Transverse colon (tissue), 4 donors: Measurements from ENCODE around the gene TCF25. TPM values are rescaled to one million over a fixed set of nuclear protein-coding genes. Genes with fewer than 3 reads are reported as not detected.

Source experiments
- DNase-seq: peaks from one replicate; pipeline ENCODE4 v3.0.0-alpha.2; 2019
- H3K27ac ChIP-seq, 4 donors: fragments of 200-600 bp; sonication (generic); 2 replicates each; pipeline ENCODE4 v1.5.1; 2016 to 2018; ENCODE audit warnings: inconsistent platforms in 4 of 4
- H3K27me3 ChIP-seq: fragments of 200-600 bp; sonication (generic); 2 replicates; pipeline ENCODE4 v1.5.1; 2017; ENCODE audit warnings: inconsistent platforms
- H3K36me3 ChIP-seq, 4 donors: fragments of 200-600 bp; sonication (generic); 2 replicates each; pipeline ENCODE4 v1.5.1; 2017 to 2019; ENCODE audit warnings: inconsistent platforms in 4 of 4
- H3K4me1 ChIP-seq, 4 donors: fragments of 200-600 bp; sonication (generic); 2 replicates each; pipeline ENCODE4 v1.5.1; 2017 to 2020; ENCODE audit warnings: inconsistent platforms in 4 of 4
- H3K4me3 ChIP-seq, 4 donors: fragments of 200-600 bp; sonication (generic); 1 replicate in 1 of 4; 2 replicates in 3 of 4; pipeline versions ENCODE4 v1.5.1 to v1.6.1; 2017 to 2019; ENCODE audit warnings: inconsistent platforms in 4 of 4
- H3K9me3 ChIP-seq, 2 donors: fragments of 200-600 bp; sonication (generic); 2 replicates each; pipeline ENCODE4 v1.5.1; 2017 to 2019; ENCODE audit warnings: inconsistent platforms in 2 of 2
- CTCF ChIP-seq, 5 experiments: fragments of 200-600 bp in 3 of 5; fragments of 450-650 bp in 2 of 5; sonication (generic) in 3 of 5; IDR thresholded peaks; 1 replicate in 2 of 5; 2 replicates in 3 of 5; pipeline ENCODE4 v1.5.1; 2016 to 2017; ENCODE audit warnings: antibody characterized with exemption in 5 of 5, inconsistent platforms in 3 of 5, mild to moderate bottlenecking in 2 of 5, moderate library complexity in 1 of 5
- EP300 ChIP-seq: sonication (generic); formaldehyde crosslinking; IDR thresholded peaks from one replicate; pipeline ENCODE4 v1.6.1; 2017; ENCODE audit warnings: antibody characterized with exemption, low read depth
- POLR2A ChIP-seq: fragments of 450-650 bp; IDR thresholded peaks from one replicate; pipeline ENCODE4 v1.6.1; 2016; ENCODE audit warnings: antibody characterized with exemption, mild to moderate bottlenecking, moderate library complexity
- POLR2AphosphoS5 ChIP-seq, 3 donors: sonication (generic); formaldehyde crosslinking; IDR thresholded peaks; one replicate each; pipeline ENCODE4 v1.6.1; 2016; ENCODE audit warnings: antibody characterized with exemption in 3 of 3
- WGBS, 2 donors: methylation state at CpG; one replicate each; pipeline ENCODE4 v1.1.5; 2018; ENCODE audit warnings: low coverage in 1 of 2; 5-methylcytosine and 5-hydroxymethylcytosine counted together
- in situ Hi-C, 4 donors: fragments of 200-750 bp; cut with MboI; loops; one replicate each; pipeline versions ENCODE4 v1.15.0 to v1.15.1; 2017; ENCODE audit warnings: low sequenced_read_pairs in 3 of 4, low pct_ligation_motif_present in 1 of 4, low pct_unique_long_range_greater_than_20kb in 1 of 4
- intact Hi-C: fragments of 100-400 bp; cut with DNase I; formaldehyde crosslinking; loops from one replicate; pipeline ENCODE4 v1.15.1; 2023; ENCODE audit warnings: low total_unique reads
- total RNA-seq, 4 donors: library from RNA; depleted of rRNA; stranded (reverse); fragments of >200 nt; gene quantifications; one replicate each; pipeline ENCODE4 v1.1.0, GENCODE V29; 2016

Gene TCF25
- total RNA-seq, 4 donors from 2014 or later = 202 to 648 (median 354) TPM

- Histone ChIP-seq H3K27ac (no peak overlapping the region), H3K36me3 (peaks cover 0 to 5% (median 2%) of the 10 kb centered on the region in 4 donors), H3K4me1 (peaks cover 0 to 11% (median 0%) of the 10 kb centered on the region in 4 donors), H3K27me3 (no peaks in the 10 kb centered on the region), H3K9me3 (no peaks in the 10 kb centered on the region), H3K4me3 (no peak overlapping the region)
- in situ Hi-C loops = no loop called here
- no peak for TF ChIP-seq CTCF (IDR thresholded peaks at IDR 0.05)
- no peak for TF ChIP-seq POLR2AphosphoS5 (IDR thresholded peaks at IDR 0.05)
- no peak for TF ChIP-seq POLR2A
- TF ChIP-seq EP300 = no peak
- no peak for DNase-seq
- 93% methylated on average over 15 of the region's 15 CpGs; no CpG with 5 or more reads in 1 of the 2 donors for WGBS, 2 donors
- intact Hi-C loops = no loop called here
Observed at GRCh38 chr16:89955001-89955685, 81.8 kb downstream of the TCF25 start.

GRCh38 chr16:89956505-89957215 is 83.3 kb downstream of the TCF25 start:
- Histone ChIP-seq H3K27ac (peak overlapping the region in 1 of 4 donors; percentile 30), H3K36me3 (peaks cover 0 to 5% (median 2%) of the 10 kb centered on the region in 4 donors), H3K4me3 (no peak overlapping the region), H3K9me3 (no peaks in the 10 kb centered on the region), H3K27me3 (no peaks in the 10 kb centered on the region), H3K4me1 (peaks cover 0 to 6% (median 0%) of the 10 kb centered on the region in 4 donors)
- in situ Hi-C loops (no loop called here), intact Hi-C loops (no loop called here)
- WGBS, 2 donors = 91 to 93% methylated on average over 6 to 15 of the region's 15 CpGs
- TF ChIP-seq POLR2A = no peak
- no peak for TF ChIP-seq CTCF (IDR thresholded peaks at IDR 0.05)
- no peak for TF ChIP-seq POLR2AphosphoS5 (IDR thresholded peaks at IDR 0.05)
- TF ChIP-seq EP300 = no peak
- no peak for DNase-seq

- in situ Hi-C loops = no loop called here
- H3K4me3 ChIP-seq = peak overlapping the region in 1 of 4 donors; percentile 20
- intact Hi-C loops = no loop called here
- H3K27me3 ChIP-seq = no peaks in the 10 kb centered on the region
- DNase-seq = no peak
- WGBS, 2 donors = 86% methylated on average over 21 of the region's 23 CpGs; no CpG with 5 or more reads in 1 of the 2 donors
- H3K9me3 ChIP-seq = no peaks in the 10 kb centered on the region
- TF ChIP-seq POLR2AphosphoS5 (IDR thresholded peaks at IDR 0.05) (no peak), POLR2A (no peak), EP300 (no peak), CTCF (IDR thresholded peaks at IDR 0.05) (no peak)
- peak overlapping the region in 1 of 4 donors; percentile 25 for H3K27ac ChIP-seq
- H3K4me1 ChIP-seq = peaks cover 0 to under 1% (median 0%) of the 10 kb centered on the region in 4 donors
- H3K36me3 ChIP-seq = peaks cover 0 to 5% (median 2%) of the 10 kb centered on the region in 4 donors
Observed at GRCh38 chr16:89957216-89957785, 83.9 kb downstream of the TCF25 start.

GRCh38 chr16:89958068-89958467 is 84.7 kb downstream of the TCF25 start:
- H3K4me3 ChIP-seq = no peak overlapping the region
- no peak for DNase-seq
- H3K27me3 ChIP-seq = no peaks in the 10 kb centered on the region
- no peak overlapping the region for H3K27ac ChIP-seq
- H3K36me3 ChIP-seq = peaks cover 0 to 5% (median 2%) of the 10 kb centered on the region in 4 donors
- no peaks in the 10 kb centered on the region for H3K4me1 ChIP-seq
- 93% methylated on average over 7 of the region's 7 CpGs; no CpG with 5 or more reads in 1 of the 2 donors for WGBS, 2 donors
- intact Hi-C loops (no loop called here), in situ Hi-C loops (no loop called here)
- no peak for TF ChIP-seq POLR2A
- TF ChIP-seq EP300 = no peak
- TF ChIP-seq POLR2AphosphoS5 (IDR thresholded peaks at IDR 0.05) = no peak
- no peak for TF ChIP-seq CTCF (IDR thresholded peaks at IDR 0.05)
- H3K9me3 ChIP-seq = no peaks in the 10 kb centered on the region
